GM19043 (cell line): ENCODE data around the gene CD37.
"Not testable (repeated sequence)": the region's sequence is repeated elsewhere in the genome, so short reads cannot be mapped to it uniquely, and the experiment has no call there.

ENCODE experiments used
- ATAC-seq: cut with Tn5 transposase; IDR thresholded peaks from one replicate; pipeline ENCODE4 v1.9.1; 2021; ENCODE audit warnings: low read depth; ENCODE audit not compliant: unreplicated experiment

Gene CD37, protein sequence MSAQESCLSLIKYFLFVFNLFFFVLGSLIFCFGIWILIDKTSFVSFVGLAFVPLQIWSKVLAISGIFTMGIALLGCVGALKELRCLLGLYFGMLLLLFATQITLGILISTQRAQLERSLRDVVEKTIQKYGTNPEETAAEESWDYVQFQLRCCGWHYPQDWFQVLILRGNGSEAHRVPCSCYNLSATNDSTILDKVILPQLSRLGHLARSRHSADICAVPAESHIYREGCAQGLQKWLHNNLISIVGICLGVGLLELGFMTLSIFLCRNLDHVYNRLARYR

DNA sequence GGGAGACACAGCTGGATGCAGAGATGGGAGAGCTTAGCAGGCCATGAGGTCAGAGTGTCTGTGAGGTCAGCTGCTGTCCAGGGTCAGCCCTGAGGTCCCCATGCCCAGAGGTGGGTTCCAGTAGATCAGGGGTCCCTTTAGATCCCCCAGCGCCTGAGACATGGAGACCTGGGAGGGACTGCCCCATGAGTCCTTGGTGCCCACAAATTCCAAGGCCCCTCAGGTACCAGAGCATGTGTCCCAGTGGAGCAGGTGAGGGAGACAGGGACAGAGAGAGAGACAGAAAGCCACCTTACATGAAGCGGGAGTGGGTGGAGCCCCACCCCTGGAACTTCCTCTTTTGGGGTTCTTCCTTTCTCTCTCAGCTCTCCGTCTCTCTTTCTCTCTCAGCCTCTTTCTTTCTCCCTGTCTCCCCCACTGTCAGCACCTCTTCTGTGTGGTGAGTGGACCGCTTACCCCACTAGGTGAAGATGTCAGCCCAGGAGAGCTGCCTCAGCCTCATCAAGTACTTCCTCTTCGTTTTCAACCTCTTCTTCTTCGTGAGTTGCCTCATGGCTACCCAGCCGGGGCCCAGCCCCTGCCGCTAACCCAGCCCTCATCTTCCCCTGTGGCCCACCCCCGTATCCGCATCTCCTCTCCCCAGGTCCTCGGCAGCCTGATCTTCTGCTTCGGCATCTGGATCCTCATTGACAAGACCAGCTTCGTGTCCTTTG, at the start of gene CD37:
TSS of gene CD37 (plus strand) at position 336 of the 713 bp plus-strand sequence. CDS start at position 471, 135 bp downstream.
- ATAC-seq: no peak

DNA sequence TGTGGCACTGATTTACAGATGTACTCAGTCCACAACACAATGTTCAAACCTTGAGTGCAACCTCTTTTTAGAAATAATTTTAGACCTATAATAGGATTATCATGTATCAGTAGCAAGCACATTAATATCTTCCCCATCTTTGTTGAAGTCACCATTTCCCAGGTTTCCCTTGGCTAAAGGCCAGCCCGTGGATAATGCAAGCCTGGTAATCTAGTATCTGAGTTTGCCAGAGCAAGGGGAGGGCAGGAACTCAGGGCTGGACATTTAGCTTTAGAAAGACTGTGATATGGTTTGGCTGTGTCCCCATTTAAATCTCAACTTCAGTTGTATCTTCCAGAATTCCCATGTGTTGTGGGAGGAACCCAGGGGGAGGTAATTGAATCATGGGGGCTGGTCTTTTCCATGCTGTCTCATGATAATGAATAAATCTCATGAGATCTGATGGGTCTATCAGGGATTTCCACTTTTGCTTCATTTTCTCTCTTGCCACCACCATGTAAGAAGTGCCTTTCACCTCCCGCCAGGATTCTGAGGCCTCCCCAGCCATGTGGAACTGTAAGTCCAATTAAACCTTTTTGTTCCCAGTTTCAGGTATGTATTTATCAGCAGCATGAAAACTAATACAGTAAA, 48.0 kb upstream of the CD37 start:
- no peak for ATAC-seq

DNA sequence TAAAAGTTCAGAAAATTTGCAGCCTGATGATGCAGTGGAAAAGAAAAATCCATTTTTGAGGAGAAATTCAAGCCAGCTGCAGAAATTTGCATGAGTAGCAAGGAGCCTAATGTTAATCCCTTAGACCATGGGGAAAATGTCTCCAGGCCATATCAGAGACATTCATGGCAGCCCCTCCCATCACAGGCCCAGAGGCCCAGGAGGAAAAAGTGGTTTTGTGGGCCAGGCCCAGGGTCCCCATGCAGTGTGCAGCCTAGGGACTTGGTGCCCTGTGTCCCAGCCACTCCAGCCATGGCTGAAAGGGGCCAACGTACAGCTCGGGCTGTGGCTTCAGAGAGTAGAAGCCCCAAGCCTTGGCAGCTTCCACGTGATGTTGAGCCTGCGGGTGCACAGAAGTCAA, 47.0 kb upstream of the CD37 start:
- not testable (repeated sequence) for ATAC-seq

DNA sequence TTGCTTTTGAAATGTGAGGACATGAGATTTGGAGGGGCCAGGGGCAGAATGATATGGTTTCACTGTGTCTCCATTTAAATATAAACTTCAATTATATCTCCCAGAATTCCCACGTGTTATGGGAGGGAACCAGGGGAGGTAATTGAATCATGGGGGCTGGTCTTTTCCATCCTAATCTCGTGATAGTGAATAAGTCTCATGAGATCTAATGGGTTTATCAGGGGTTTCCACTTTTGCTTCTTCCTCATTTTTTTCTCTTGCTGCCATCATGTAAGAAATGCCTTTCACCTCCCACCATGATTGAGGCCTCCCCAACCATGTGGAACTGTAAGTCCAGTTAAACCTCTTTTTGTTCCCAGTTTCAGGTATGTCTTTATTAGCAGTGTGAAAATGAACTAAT, 45.9 kb upstream of the CD37 start:
- ATAC-seq: not testable (repeated sequence)

DNA sequence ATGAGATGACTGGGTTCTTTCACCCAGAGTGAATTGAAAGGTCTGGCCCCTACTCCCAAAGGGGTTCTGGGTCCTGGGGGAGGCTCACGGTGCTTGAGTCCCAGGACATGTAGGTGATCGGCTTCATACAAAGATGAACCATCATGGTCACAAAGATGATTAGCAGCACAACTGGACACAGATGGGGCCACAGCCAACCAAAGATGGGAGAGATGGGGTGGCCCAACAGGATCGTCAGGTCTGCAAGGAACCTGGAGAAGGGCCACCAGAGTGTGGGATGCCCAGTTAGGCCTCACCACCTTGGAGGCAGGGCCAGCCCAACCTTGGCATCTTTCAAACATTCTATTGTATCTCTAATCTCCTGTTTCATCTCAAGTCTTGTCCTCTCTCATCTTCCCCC, 44.7 kb upstream of the CD37 start:
- no peak for ATAC-seq

DNA sequence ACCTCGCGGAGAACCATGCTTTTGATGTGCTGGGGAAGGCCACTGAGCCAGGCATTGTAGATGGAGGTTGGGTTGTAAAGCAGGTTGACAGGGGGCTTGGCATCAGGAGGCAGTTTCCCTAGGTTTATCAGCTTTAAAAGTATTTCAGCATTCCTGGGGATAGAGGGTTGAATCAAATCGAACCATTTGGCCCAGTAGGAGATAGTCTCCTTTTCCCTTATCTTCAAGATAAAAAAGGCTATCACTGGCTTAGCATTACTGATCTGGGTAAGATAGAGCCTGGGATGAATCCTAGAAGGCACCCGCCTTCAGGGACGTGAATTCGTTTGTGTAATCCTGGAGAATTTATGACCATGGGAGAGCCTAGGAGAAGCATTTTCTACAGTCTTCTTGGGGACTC, 40.8 kb upstream of the CD37 start:
- no peak for ATAC-seq

DNA sequence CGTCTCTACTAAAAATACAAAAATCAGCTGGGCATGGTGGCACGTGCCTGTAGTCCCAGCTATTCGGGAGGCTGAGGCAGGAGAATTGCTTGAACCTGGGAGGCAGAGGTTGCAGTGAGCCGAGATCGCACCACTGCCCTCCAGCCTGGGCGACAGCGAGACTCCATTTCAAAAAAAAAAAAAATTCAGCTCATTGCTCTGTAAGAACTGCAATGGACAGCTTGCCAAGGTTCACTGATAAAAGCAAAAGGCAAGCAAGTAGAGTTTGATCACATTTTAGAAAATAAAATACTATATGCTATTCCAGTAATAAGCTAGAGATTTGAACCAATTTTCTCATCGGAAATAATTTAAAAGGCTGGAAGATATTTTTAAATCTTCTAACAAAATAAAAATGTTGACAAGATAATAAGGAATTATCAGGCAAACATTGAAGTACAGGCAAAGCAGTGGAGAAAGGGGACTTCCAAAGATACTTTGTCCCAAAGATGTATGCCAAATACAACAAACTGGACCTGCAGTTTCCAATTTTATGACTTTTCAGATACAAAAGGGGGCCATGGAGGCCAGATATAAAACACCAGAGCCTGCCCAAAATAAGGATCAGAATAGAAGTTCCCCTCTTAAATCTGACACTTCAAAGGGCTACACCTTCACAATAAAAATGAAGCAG, 39.9 kb upstream of the CD37 start:
- no peak for ATAC-seq

DNA sequence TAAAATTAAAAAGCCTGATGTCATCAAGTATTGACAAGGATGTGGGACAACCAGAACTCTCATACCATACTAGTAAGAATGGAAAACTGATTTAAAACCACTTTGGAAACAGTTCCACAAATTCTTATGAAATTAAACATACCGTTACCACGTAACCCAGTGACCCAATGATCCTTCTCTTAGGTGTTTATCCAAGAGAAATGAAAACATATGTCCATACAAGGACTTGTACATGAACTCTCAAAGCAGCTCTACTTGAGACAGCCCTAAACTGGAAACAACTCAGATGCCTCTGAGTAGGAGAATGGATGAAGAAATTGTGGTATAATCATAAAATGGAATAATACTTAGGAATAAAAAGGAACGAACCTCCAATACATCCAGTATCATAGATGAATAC, 37.8 kb upstream of the CD37 start:
- no peak for ATAC-seq

DNA sequence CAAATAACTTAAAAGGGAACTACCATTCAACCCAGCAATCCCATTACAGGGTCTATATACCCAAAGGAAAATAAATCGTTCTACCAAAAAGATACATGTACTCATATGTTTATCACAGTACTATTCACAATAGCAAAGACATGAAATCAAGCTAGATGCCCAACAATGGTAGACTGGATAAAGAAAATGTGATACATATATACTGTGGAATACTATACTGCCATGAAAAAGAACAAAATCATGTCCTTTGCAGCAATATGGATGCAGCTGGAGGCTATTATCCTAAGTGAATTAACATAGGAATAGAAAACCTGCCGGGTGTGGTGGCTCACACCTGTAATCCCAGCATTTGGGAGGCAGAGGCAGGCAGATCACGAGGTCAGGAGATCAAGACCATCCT, 36.6 kb upstream of the CD37 start:
- not testable (repeated sequence) for ATAC-seq

DNA sequence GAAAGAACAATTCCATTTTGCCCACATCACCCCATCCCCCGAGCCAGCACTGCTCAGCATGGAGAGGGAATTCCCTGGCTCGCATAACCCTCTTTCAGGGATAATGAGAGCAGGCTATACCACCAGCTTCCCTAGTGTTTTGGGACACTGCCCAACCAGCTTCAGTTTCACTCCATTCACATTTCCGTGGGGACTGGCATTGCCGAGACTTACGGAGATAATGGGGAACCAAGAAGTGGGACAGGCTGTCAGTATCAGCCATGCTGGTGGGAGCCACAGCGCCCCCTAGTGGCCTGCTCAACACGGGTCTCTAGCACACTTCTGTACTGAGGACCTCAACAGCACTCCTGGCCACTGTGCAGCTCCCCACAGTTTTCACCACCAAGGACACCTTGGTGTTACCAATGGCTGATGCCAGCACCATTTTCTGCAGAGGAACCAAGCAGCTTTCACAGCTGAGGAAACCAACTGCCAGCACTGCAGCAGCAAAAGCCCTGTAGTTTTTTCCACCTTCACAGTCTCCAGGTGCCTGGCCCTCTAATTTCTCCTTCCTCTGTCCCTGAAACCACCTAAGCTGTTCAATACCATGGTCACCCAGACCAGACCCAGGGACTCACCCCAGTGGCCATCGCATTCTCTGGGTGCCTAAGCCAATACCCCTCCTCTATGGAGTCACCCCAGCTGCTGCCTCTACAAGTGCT, 33.9 kb upstream of the CD37 start:
- no peak for ATAC-seq

DNA sequence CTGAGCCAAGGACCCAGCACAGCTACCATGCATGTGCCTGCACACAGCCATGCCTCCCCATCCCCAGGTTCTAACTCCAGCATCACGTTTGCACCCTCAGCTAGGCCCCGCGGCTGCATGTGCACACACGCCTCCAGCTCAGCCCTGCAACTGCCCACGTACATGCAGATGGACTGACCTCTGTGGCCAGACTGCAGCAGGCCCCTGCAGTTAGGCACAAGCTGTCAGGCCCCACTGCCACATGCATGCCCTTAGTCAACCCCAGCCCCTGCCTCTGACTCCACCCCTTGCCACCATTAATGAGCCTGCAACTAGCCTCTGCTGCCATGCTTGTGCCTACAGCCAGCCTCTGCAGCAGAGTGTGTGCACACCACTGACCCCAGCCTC, 33.3 kb upstream of the CD37 start:
- no peak for ATAC-seq

DNA sequence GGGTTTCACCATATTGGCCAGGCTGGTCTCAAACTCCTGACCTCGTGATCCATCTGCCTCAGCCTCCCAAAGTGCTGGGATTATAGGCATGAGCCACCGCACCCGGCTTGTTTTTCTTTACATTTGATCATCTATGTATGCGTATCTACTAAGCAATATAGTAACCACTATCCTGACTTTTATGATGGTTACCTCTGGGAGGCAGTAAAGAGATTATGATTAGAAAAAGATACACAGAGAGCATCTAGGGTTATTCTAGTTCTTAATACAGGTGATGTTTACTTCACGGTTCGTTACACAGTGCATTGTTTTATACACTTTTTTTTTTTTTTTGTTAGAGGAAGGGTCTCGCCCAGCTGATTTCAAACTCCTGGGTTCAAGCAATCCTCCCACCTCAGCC, 28.5 kb upstream of the CD37 start:
- not testable (repeated sequence) for ATAC-seq

DNA sequence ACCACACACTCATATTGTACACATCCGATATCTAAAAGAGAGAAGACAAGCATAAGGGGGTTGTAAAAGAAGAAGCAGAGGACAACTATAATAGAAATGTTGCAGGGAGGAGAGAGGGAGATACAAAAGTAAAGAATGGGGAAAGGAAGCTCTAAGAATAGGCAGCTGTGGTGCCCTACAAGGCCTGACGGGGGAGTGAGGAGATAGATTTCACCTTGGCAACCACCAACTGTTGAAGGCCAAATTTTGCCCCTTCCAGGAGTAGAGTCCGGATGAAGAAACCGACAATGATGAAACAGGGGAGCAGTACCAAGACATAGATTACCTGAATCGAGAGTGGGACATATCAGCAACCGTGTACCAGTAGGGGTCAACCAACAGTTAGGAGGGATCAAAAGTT, 26.1 kb upstream of the CD37 start:
- no peak for ATAC-seq

DNA sequence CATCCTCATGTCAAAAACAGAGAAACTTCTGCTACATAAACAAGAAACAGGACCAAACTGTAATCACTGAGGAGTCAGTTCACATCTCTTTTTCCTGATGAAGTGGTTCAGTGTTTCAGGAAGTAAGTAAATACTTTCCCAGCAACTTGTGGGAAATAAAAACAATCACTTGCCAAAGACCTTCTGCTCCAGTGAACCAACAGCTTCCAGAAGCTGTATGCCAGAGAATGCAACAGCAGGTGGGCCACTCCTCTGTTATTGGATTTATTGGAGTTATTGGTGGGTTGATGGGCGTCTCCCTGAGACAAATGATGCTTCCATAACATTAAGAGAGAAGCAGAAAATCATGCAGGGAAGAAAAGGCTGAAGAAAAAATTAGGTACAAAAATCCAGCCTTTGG, 20.1 kb upstream of the CD37 start:
- ATAC-seq: no peak

DNA sequence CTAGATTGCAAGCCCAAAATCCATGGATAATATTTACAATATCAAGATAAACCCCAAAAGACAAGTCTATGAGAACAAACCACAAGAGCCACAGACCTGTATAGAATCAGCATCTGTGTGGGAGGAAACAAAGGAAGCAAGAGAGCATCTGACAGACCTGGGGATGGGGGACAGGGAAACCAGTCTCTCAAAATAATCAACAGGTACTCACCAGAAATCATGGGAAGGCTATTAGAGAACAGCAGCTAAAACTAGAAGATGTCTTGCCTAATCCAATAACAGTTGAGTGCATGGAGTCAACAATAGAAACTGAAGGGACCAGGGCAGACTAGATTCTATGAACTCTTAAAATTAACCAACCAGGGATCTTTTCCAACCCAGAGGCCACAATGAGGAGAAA, 18.9 kb upstream of the CD37 start:
- ATAC-seq: no peak

DNA sequence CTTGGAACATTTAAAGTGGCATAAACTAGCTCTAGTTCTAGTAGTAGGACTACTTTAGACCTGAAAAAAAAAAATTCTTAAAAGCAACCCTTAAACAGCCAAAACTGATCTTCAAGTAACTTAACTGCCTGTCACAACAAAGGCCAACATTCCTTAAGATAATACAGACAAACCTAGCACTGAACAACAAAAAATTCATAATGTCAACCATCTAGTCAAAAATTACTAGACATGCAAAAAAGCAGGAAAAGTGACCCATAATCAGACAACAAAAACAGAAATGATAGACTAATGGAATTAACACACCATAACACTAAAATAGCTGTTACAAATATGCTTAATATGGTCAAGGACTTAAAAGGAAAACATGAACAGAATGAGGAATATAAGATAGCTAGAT, 16.9 kb upstream of the CD37 start:
- no peak for ATAC-seq

DNA sequence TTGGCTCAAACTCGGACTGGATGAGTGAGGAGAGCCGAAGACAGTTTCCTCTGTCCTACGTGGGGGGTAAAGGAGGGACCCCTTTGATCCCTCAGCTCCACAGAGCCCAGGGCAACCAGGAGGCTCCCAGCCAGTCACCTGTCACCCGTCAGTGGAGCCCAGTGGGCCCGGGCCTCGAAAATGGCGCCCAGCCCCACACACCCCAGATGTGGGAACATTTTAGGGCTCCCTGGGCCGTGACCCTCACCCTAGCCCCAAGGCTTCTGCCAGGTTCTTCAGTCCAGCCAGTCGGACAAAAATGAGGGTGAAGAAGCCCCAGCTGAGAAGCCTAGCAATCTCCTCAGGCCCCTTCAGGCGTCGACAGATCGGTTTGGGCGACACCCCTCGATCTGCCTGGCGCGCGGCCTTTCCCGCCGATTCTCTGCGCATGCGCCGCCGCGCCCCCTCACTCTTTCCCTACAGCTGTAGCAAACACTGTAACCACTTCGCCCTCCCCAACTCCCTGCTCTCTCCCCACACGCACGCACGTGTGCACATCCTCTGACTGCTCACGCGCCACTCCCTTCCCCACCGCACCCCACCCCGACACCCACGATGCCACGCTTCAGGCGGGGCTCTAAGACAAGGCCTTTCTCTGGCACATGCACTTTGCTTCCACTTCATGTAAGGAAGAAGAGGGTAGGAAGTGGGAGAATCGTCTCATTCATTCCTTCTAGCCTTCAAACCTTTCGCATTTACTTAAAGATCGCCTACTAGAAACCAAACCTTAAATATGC, 10.2 kb upstream of the CD37 start, which contains the start of gene SLC6A16:
TSS of gene SLC6A16 (minus strand) at position 391 of the 776 bp plus-strand sequence. CDS start 13,844 bp downstream, outside the sequence.
- no peak for ATAC-seq

DNA sequence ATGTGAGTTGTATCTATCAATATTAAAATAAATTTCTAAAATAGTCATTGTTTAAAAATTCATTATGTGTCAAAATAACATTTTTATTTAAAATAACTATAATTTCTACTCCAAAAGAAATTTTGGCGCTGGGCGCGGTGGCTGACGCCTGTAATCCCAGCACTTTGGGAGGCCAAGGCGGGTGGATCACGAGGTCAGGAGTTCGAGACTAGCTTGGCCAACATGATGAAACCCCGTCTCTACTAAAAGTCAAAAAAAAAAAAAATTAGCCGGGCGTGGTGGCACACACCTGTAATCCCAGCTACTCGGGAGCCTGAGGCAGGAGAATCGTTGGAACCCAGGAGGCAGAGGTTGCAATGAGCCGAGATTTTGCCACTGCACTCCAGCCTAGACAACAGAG, 9.4 kb upstream of the CD37 start:
- not testable (repeated sequence) for ATAC-seq

DNA sequence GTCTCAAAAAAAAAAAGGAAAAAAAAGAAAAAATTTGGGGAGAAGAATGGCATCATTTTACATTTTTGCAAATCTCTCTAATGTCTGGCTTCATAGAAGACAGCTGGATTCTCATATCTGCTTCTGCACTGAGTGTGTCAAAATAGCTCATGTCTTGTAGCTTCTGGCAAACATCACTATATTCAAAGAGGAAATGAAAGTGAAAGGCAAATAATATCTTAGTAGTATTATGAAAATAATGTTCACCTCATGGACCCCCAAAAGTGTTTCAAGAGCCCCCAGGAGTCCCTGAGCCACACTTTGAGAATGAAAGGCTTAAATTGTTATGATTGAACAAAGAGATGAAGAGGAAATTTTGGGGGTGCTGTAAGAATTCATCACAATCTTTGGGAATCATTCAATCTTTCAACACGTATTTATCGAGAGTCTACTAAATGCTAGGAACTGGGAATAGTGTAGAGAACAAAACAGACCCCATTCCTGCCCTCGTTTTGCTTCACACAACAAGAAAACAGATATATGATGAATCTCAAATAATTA, 9.0 kb upstream of the CD37 start:
- ATAC-seq: no peak
